Measurements from ENCODE around the gene ENTPD1.
"Not testable (repeated sequence)": the region's sequence is repeated elsewhere in the genome, so short reads cannot be mapped to it uniquely, and the experiment has no call there.

The ENTPD1 gene

DNA sequence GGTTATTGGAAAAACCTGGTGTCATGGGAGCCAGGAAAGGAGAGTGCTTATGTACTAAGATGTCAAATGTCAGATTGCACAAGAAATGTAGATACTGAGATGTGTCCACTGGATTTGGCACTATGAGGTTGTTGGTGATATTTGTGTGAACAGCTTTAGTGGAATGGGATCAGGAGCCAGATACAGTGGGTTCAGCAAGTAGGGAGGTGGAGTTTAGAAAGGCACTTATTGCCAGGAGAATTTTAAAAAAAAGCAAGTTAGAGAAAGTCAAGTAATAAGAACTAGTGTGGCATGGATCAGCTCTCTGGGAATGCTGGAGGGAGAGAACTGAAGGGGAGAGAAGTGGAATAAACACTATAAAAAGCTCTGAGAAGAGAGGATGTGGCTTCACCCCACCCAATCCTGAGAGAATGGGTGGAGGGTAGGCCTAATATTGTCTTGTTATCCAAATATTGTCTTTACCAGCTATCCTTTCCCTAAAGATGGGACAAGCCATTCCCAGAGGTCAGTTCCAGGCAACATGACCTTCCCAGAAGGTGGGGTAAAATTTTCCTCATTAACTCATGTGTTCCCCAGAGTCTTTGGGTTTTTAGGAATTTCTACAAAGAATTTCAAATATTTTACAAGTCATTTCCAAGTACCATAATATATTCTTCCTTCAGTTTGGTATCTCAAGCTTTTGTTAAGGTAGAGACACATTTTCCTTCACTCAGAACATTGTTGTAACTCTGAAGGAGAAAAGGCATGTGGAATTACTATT, 42.3 kb downstream of the ENTPD1 start:
- Mint-ChIP-seq H3K36me3 (peaks cover 6% of the 10 kb centered on the region), H3K4me1 (peaks cover 57% of the 10 kb centered on the region), H3K9me3 (no peaks in the 10 kb centered on the region), H3K27ac (peak overlapping the region; percentile 2), H3K4me3 (no peak overlapping the region)
- DNase-seq (ENCODE audit: low spot score in 2 of 2): no peak
- no peak for ATAC-seq

DNA sequence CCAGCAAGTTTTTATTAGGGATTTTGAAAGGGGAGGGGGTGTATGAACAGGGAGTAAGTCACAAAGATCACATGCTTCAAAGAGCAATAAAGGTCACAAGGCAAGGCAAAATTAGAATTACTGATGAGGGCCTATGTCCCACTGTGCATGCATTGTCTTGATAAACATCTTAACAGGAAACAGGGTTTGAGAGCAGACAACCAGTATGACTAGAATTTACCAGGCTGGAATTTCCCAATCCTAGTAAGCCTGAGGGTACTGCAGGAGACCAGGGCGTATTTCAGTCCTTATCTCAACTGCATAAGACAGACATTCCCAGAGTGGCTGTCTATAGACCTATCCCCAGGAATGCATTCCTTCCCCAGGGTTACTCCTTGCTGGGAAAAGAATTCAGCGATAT, 44.3 kb downstream of the ENTPD1 start:
- DNase-seq (ENCODE audit: low spot score in 2 of 2); H3K9me3 Mint-ChIP-seq; H3K36me3 Mint-ChIP-seq; ATAC-seq: not testable (repeated sequence)
- Mint-ChIP-seq H3K4me1 (peaks cover 40% of the 10 kb centered on the region), H3K4me3 (peak overlapping the region; percentile 40), H3K27ac (peak overlapping the region; percentile 68)

GRCh38 chr10:95806687-95807380, 50.9 kb downstream of the ENTPD1 start:
- Mint-ChIP-seq H3K4me1 (peaks cover 22% of the 10 kb centered on the region), H3K4me3 (peak overlapping the region; percentile 16)
- H3K27ac Mint-ChIP-seq; DNase-seq (ENCODE audit: low spot score in 2 of 2); H3K9me3 Mint-ChIP-seq; H3K36me3 Mint-ChIP-seq; ATAC-seq: not testable (repeated sequence)

DNA sequence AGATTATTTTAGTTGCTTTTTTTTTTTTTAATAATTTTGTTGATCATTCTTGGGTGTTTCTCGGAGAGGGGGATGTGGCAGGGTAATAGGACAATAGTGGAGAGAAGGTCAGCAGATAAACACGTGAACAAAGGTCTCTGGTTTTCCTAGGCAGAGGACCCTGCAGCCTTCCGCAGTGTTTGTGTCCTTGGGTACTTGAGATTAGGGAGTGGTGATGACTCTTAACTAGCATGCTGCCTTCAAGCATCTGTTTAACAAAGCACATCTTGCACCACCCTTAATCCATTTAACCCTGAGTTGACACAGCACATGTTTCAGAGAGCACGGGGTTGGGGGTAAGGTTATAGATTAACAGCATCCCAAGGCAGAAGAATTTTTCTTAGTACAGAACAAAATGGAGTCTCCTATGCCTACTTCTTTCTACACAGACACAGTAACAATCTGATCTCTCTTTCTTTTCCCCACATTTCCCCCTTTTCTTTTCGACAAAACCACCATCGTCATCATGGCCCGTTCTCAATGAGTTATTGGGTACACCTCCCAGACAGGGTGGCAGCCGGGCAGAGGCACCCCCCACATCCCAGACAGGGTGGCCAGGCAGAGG, 52.8 kb downstream of the ENTPD1 start:
- ATAC-seq; H3K4me3 Mint-ChIP-seq; H3K9me3 Mint-ChIP-seq; DNase-seq (ENCODE audit: low spot score in 2 of 2); H3K27ac Mint-ChIP-seq: not testable (repeated sequence)
- H3K36me3 Mint-ChIP-seq: peaks cover 15% of the 10 kb centered on the region
- peaks cover 22% of the 10 kb centered on the region for H3K4me1 Mint-ChIP-seq

- ATAC-seq (no peak), DNase-seq (ENCODE audit: low spot score in 2 of 2) (no peak)
- Mint-ChIP-seq H3K36me3 (peaks cover 15% of the 10 kb centered on the region), H3K27ac (no peak overlapping the region), H3K4me1 (peaks cover 23% of the 10 kb centered on the region), H3K4me3 (no peak overlapping the region), H3K9me3 (no peaks in the 10 kb centered on the region)
Measured at GRCh38 chr10:95809370-95810197, 53.6 kb downstream of the ENTPD1 start.

DNA sequence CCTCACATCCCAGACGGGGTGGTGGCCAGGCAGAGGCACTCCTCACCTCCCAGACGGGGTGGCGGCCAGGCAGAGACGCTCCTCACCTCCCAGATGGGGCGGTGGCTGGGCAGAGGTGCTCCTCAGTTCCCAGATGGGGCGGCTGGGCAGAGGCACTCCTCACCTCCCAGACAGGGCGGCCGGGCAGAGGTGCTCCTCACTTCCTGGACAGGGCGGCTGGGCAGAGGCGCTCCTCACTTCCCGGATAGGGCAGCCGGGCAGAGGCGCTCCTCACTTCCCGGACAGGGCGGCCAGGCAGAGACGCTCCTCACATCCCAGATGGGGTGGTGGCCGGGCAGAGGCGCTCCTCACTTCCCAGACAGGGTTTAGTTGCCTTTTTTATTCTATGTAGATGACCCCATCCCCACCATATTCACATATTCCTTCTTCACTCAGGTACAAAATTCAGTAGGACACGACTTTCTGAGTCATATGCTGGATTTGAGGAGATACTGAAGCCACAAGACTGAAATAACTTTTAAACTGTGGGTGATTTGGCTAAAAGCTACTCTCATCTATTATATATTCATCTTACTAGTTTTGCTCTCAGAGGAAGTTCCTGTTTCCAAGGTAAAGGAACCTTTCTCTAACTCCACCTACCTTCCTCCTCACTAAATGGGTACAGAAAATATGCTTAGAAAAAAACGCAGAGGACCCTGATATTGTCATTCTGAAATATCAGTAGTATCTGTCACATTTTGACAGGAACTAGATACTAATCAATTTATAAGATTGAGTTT, 54.4 kb downstream of the ENTPD1 start:
- ATAC-seq (no peak), DNase-seq (ENCODE audit: low spot score in 2 of 2) (no peak)
- Mint-ChIP-seq H3K4me3 (no peak overlapping the region), H3K4me1 (peaks cover 28% of the 10 kb centered on the region), H3K36me3 (peaks cover 15% of the 10 kb centered on the region), H3K9me3 (no peaks in the 10 kb centered on the region), H3K27ac (peak overlapping the region; percentile 56)

- H3K27ac Mint-ChIP-seq: no peak overlapping the region
Measured at GRCh38 chr10:95813054-95813685, 57.2 kb downstream of the ENTPD1 start.

DNA sequence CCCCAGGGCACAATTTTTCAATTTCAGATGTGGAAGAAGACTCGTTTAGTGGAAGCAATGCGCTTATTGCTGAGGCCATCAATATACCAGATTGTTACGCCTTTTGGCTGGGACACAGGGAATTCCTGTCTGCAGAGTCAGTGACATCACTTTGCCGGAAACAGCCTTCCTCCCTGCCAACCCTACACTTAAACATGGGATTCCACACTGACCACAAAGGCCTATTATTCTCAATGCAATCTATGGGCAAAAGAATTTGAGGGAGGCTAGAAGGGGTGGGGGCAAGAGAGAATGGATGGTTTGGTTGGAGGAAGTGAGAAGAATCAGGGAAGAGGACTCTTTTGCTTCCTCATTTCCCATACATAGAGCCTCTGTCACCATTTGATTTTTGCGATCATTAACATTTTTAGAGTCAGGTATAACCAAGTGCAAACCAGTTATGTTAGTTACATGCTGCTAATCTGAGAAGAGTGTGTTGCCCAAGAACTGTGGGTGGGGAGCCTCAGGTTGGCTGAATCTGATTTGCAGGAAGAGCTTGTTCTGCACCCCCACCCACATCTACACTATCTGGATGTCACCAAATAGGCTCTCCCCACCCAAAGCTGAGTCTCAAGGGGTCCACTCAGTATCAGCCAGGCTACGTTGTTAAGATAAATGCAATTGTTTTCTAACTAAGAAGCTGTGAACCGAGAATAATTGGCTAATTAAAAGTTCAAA, 58.2 kb downstream of the ENTPD1 start:
- no peak overlapping the region for H3K27ac Mint-ChIP-seq
- no peak for ATAC-seq

More at GRCh38 chr10:95813054-95813685, 57.2 kb downstream of the ENTPD1 start:
- H3K9me3 Mint-ChIP-seq: peaks cover 3% of the 10 kb centered on the region
- H3K4me1 Mint-ChIP-seq: peaks cover 15% of the 10 kb centered on the region
- H3K36me3 Mint-ChIP-seq: peaks cover 15% of the 10 kb centered on the region
- DNase-seq (ENCODE audit: low spot score in 2 of 2) (no peak), ATAC-seq (no peak)
- H3K4me3 Mint-ChIP-seq: no peak overlapping the region

DNA sequence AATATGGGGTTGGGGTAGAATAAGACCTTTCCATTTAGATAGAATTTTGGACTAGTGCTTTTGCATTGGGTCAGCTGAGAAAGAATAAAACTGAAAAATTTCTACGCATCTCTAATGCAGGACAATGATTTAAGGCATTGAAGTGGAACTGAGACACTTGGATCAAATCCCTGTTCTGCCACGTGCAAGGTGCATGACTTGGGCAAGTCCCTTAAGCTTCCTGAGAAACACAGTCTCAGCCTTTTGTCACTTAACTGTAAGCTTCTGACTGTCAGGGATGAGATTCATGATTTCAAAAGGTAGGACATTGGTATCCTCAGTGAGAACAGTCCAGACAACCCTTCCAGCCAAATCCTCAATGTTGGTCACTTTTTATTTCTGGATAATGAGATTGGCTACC, 59.2 kb downstream of the ENTPD1 start:
- peaks cover 3% of the 10 kb centered on the region for H3K9me3 Mint-ChIP-seq
- peaks cover 15% of the 10 kb centered on the region for H3K36me3 Mint-ChIP-seq
- H3K27ac Mint-ChIP-seq: no peak overlapping the region
- peaks cover 28% of the 10 kb centered on the region for H3K4me1 Mint-ChIP-seq
- no peak overlapping the region for H3K4me3 Mint-ChIP-seq
- no peak for ATAC-seq
- DNase-seq (ENCODE audit: low spot score in 2 of 2): no peak

More for the DNA sequence above, 58.2 kb downstream of the ENTPD1 start:
- peaks cover 15% of the 10 kb centered on the region for H3K36me3 Mint-ChIP-seq
- DNase-seq (ENCODE audit: low spot score in 2 of 2): no peak
- H3K4me3 Mint-ChIP-seq: no peak overlapping the region
- H3K4me1 Mint-ChIP-seq: peaks cover 21% of the 10 kb centered on the region
- peaks cover 3% of the 10 kb centered on the region for H3K9me3 Mint-ChIP-seq

DNA sequence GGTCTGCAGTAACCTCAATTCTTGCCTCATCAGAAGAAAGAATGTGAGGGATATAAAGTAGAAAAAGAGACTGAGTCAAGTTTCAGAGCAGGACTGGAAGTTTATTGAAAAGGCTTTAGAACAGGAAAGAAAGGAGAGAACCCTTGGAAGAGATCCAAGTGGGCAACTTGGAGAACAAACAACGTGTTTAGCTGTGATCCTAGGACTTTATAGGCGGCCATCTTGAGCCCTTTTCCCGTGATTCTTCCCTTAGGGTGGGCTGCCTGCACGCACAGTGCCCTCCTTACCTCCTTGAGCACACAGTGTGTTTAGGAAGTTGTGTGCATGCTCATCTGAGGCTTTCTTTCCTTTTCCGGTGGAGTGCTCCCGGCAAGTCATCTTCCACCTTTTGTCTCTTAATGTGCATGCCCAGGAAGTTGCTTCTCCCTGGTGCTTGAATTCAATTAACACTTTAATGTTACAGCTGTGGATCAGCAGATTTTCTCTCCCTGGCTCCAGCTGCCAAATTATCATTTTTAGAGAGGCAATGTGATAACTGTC, 59.8 kb downstream of the ENTPD1 start:
- Mint-ChIP-seq H3K9me3 (peaks cover 3% of the 10 kb centered on the region), H3K27ac (no peak overlapping the region)

GRCh38 chr10:95818010-95818409, 62.0 kb downstream of the ENTPD1 start:
- peaks cover 40% of the 10 kb centered on the region for H3K4me1 Mint-ChIP-seq
- no peak for DNase-seq (ENCODE audit: low spot score in 2 of 2)
- peak overlapping the region; percentile 15 for H3K27ac Mint-ChIP-seq
- H3K4me3 Mint-ChIP-seq: no peak overlapping the region
- H3K9me3 Mint-ChIP-seq: peaks cover 3% of the 10 kb centered on the region
- no peak for ATAC-seq
- peaks cover 6% of the 10 kb centered on the region for H3K36me3 Mint-ChIP-seq

More for the DNA sequence above, 59.8 kb downstream of the ENTPD1 start:
- ATAC-seq: no peak
- Mint-ChIP-seq H3K36me3 (peaks cover 11% of the 10 kb centered on the region), H3K4me3 (no peak overlapping the region), H3K4me1 (peaks cover 35% of the 10 kb centered on the region)
- DNase-seq (ENCODE audit: low spot score in 2 of 2): no peak

GRCh38 chr10:95818668-95819067, 62.7 kb downstream of the ENTPD1 start:
- H3K36me3 Mint-ChIP-seq: peaks cover 7% of the 10 kb centered on the region
- no peak overlapping the region for H3K27ac Mint-ChIP-seq
- no peak overlapping the region for H3K4me3 Mint-ChIP-seq
- H3K4me1 Mint-ChIP-seq: peaks cover 45% of the 10 kb centered on the region
- H3K9me3 Mint-ChIP-seq: peaks cover 3% of the 10 kb centered on the region
- DNase-seq (ENCODE audit: low spot score in 2 of 2): no peak
- peak; percentile 42 for ATAC-seq

- ATAC-seq: peak; percentile 60
Measured at GRCh38 chr10:95819620-95820329, 63.8 kb downstream of the ENTPD1 start.

More at GRCh38 chr10:95819620-95820329, 63.8 kb downstream of the ENTPD1 start:
- peaks cover 7% of the 10 kb centered on the region for H3K36me3 Mint-ChIP-seq
- peak overlapping the region; percentile 39 for H3K27ac Mint-ChIP-seq
- peaks cover 42% of the 10 kb centered on the region for H3K4me1 Mint-ChIP-seq
- peak overlapping the region; percentile 11 for H3K4me3 Mint-ChIP-seq
- peaks cover 3% of the 10 kb centered on the region for H3K9me3 Mint-ChIP-seq
- DNase-seq (ENCODE audit: low spot score in 2 of 2): no peak
